Measurements from ENCODE around the gene MFSD12.

The MFSD12 gene

DNA sequence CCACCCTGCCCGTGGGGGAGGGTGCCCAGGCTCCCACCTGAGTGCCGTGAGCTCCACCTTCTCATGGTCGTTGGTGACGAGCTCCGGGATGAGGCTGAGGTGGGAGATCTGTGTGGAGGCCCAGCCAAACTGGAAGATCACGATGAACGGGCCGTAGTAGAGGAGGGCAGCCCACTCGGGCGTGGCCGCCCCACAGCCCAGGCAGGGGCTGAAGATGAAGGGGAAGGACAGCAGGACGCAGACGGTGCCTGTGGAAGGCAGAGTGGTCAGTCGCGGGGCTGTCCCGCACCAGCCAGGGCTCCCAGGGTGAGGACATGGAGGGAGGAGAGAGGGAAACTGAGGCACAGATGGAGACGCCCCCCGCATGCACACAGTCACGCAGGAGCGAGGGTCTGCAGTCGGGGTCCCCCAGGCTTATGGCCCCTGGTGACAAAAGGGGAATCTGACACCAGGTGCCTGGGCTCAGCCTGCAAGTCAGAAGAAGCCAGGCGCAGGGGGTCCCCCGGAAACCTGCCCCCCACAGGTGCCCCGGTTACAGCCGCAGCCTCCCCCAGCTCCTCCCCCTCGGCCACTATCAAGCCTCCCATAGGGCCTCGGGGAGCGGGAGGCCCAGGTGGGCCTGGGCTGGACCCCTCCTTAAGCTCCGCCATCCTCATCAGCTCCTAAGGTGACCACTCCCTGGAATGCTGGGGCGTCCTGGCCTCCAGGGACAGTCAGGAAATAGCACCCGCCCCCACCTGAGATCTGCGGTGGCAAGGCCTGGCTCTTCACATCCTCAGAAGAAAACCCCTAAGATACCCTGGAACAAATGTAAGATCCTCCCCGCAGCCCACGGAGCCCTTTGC lies 6.2 kb downstream of the MFSD12 start:
- Histone ChIP-seq H2AK5ac (ENCODE audit: low read length) (no peak overlapping the region), H3K4me1 (ENCODE audit: control insufficient read depth in 1 of 2, insufficient read depth in 2 of 2, low read length in 2 of 2) (peaks cover 16 to 18% of the 10 kb centered on the region in 2 experiments), H3K4me2 (ENCODE audit: low read length) (no peak overlapping the region), H3K4me3 (ENCODE audit: low read depth, low read length) (no peak overlapping the region), H2BK12ac (ENCODE audit: low read length) (no peak overlapping the region), H4K12ac (ENCODE audit: low read depth, low read length) (peak overlapping the region; percentile 12), H2BK120ac (ENCODE audit: insufficient read depth, low read length, poor library complexity) (no peak overlapping the region), H3K27ac (ENCODE audit: low read depth, low read length) (no peak overlapping the region), H3K23ac (ENCODE audit: low read length) (no peak overlapping the region), H4K91ac (ENCODE audit: low read depth, low read length) (no peak overlapping the region), H2AFZ (ENCODE audit: insufficient read depth, low read length, poor library complexity) (no peak overlapping the region), H4K8ac (ENCODE audit: low read depth, low read length) (no peak overlapping the region), H3K4ac (ENCODE audit: low read depth, low read length) (no peak overlapping the region), H3K27me3 (ENCODE audit: insufficient read depth, low read length) (no peaks in the 10 kb centered on the region), H2BK5ac (ENCODE audit: low read depth, low read length, poor library complexity) (no peak overlapping the region), H3K36me3 (ENCODE audit: control insufficient read depth in 1 of 2, insufficient read depth in 2 of 2, low read length in 2 of 2) (peaks cover 45 to 49% of the 10 kb centered on the region in 2 experiments), H3K14ac (ENCODE audit: low read length) (no peak overlapping the region), H3K18ac (ENCODE audit: low read length) (peak overlapping the region; percentile 46), H3K9me3 (ENCODE audit: insufficient read depth, low read depth, low read length) (peaks cover 3% of the 10 kb centered on the region), H3K79me1 (ENCODE audit: low read length) (peaks cover 6% of the 10 kb centered on the region), H3K79me2 (ENCODE audit: control insufficient read depth, insufficient read depth, low read length, poor library complexity) (peaks cover 14% of the 10 kb centered on the region), H3K9ac (ENCODE audit: low read length) (no peak overlapping the region)
- DNase-seq, result no peak
- no CpG with 5 or more reads among the region's 34 CpGs for WGBS (ENCODE audit: extremely low coverage, insufficient coverage, insufficient read length)

DNA sequence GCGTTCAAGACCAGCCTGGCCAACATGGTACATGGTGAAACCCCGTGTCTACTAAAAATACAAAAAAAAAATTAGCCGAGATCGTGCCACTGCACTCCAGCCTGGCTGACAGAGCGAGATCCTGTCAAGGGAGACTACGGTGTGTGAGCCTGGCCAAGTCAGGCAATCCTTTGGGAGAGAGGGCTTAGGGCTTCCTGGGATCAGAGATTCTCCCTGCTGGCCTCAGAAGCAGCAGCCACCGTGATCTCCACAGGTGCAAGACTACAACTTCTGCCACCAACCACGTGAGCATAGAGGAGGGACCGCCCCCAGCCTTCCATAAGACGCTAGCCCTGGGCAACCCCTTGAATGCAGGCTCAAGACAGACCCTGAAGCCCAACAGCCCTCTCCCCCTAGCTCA lies 7.6 kb downstream of the MFSD12 start:
- Histone ChIP-seq H3K79me2 (ENCODE audit: control insufficient read depth, insufficient read depth, low read length, poor library complexity) (peaks cover 5% of the 10 kb centered on the region), H3K4me2 (ENCODE audit: low read length) (no peak overlapping the region), H3K14ac (ENCODE audit: low read length) (no peak overlapping the region), H2BK120ac (ENCODE audit: insufficient read depth, low read length, poor library complexity) (no peak overlapping the region), H3K36me3 (ENCODE audit: control insufficient read depth in 1 of 2, insufficient read depth in 2 of 2, low read length in 2 of 2) (peaks cover 58 to 61% of the 10 kb centered on the region in 2 experiments), H3K4me1 (ENCODE audit: control insufficient read depth in 1 of 2, insufficient read depth in 2 of 2, low read length in 2 of 2) (peaks cover 10 to 11% of the 10 kb centered on the region in 2 experiments), H3K4me3 (ENCODE audit: low read depth, low read length) (no peak overlapping the region), H2BK12ac (ENCODE audit: low read length) (no peak overlapping the region), H3K27me3 (ENCODE audit: insufficient read depth, low read length) (no peaks in the 10 kb centered on the region), H3K9me3 (ENCODE audit: insufficient read depth, low read depth, low read length) (peaks cover 3% of the 10 kb centered on the region), H3K18ac (ENCODE audit: low read length) (no peak overlapping the region), H3K27ac (ENCODE audit: low read depth, low read length) (no peak overlapping the region), H4K91ac (ENCODE audit: low read depth, low read length) (no peak overlapping the region), H2AK5ac (ENCODE audit: low read length) (no peak overlapping the region), H2AFZ (ENCODE audit: insufficient read depth, low read length, poor library complexity) (no peak overlapping the region), H2BK5ac (ENCODE audit: low read depth, low read length, poor library complexity) (no peak overlapping the region), H4K8ac (ENCODE audit: low read depth, low read length) (no peak overlapping the region), H3K23ac (ENCODE audit: low read length) (no peak overlapping the region), H3K79me1 (ENCODE audit: low read length) (peaks cover 6% of the 10 kb centered on the region), H3K9ac (ENCODE audit: low read length) (no peak overlapping the region), H4K12ac (ENCODE audit: low read depth, low read length) (no peak overlapping the region), H3K4ac (ENCODE audit: low read depth, low read length) (no peak overlapping the region)
- DNase-seq, result no peak
- WGBS (ENCODE audit: extremely low coverage, insufficient coverage, insufficient read length), result no CpG with 5 or more reads among the region's 10 CpGs

GRCh38 chr19:3548606-3549005 lies 8.8 kb downstream of the MFSD12 start:
- no peak overlapping the region for H3K4ac ChIP-seq (ENCODE audit: low read depth, low read length)
- H2BK12ac ChIP-seq (ENCODE audit: low read length), result no peak overlapping the region
- no peak overlapping the region for H2AFZ ChIP-seq (ENCODE audit: insufficient read depth, low read length, poor library complexity)
- no peak overlapping the region for H2AK5ac ChIP-seq (ENCODE audit: low read length)
- H3K4me2 ChIP-seq (ENCODE audit: low read length), result no peak overlapping the region
- H3K4me3 ChIP-seq (ENCODE audit: low read depth, low read length), result no peak overlapping the region
- no peak overlapping the region for H4K12ac ChIP-seq (ENCODE audit: low read depth, low read length)
- H3K18ac ChIP-seq (ENCODE audit: low read length), result no peak overlapping the region
- no peak overlapping the region for H4K91ac ChIP-seq (ENCODE audit: low read depth, low read length)
- no peak overlapping the region for H2BK5ac ChIP-seq (ENCODE audit: low read depth, low read length, poor library complexity)
- H3K27me3 ChIP-seq (ENCODE audit: insufficient read depth, low read length), result no peaks in the 10 kb centered on the region
- H3K14ac ChIP-seq (ENCODE audit: low read length), result no peak overlapping the region
- H3K9ac ChIP-seq (ENCODE audit: low read length), result no peak overlapping the region
- peaks cover 2% of the 10 kb centered on the region for H3K79me2 ChIP-seq (ENCODE audit: control insufficient read depth, insufficient read depth, low read length, poor library complexity)
- no CpG with 5 or more reads among the region's 14 CpGs for WGBS (ENCODE audit: extremely low coverage, insufficient coverage, insufficient read length)
- H3K36me3 ChIP-seq (ENCODE audit: control insufficient read depth in 1 of 2, insufficient read depth in 2 of 2, low read length in 2 of 2), result peaks cover 70 to 73% of the 10 kb centered on the region in 2 experiments
- DNase-seq, result no peak
- H3K4me1 ChIP-seq (ENCODE audit: control insufficient read depth in 1 of 2, insufficient read depth in 2 of 2, low read length in 2 of 2), result peaks cover 6% of the 10 kb centered on the region in 2 experiments
- peaks cover 4% of the 10 kb centered on the region for H3K9me3 ChIP-seq (ENCODE audit: insufficient read depth, low read depth, low read length)
- H3K27ac ChIP-seq (ENCODE audit: low read depth, low read length), result no peak overlapping the region
- H2BK120ac ChIP-seq (ENCODE audit: insufficient read depth, low read length, poor library complexity), result no peak overlapping the region
- H3K79me1 ChIP-seq (ENCODE audit: low read length), result peaks cover 3% of the 10 kb centered on the region
- no peak overlapping the region for H3K23ac ChIP-seq (ENCODE audit: low read length)
- no peak overlapping the region for H4K8ac ChIP-seq (ENCODE audit: low read depth, low read length)

GRCh38 chr19:3547767-3548282 lies 9.6 kb downstream of the MFSD12 start:
- H3K27me3 ChIP-seq (ENCODE audit: insufficient read depth, low read length), result no peaks in the 10 kb centered on the region
- peaks cover 4% of the 10 kb centered on the region for H3K9me3 ChIP-seq (ENCODE audit: insufficient read depth, low read depth, low read length)
- H3K23ac ChIP-seq (ENCODE audit: low read length), result no peak overlapping the region
- H4K12ac ChIP-seq (ENCODE audit: low read depth, low read length), result no peak overlapping the region
- H2BK120ac ChIP-seq (ENCODE audit: insufficient read depth, low read length, poor library complexity), result no peak overlapping the region
- no peak overlapping the region for H3K4me2 ChIP-seq (ENCODE audit: low read length)
- H3K4me3 ChIP-seq (ENCODE audit: low read depth, low read length), result no peak overlapping the region
- no peak overlapping the region for H4K8ac ChIP-seq (ENCODE audit: low read depth, low read length)
- no peaks in the 10 kb centered on the region for H3K79me1 ChIP-seq (ENCODE audit: low read length)
- no peak overlapping the region for H2AK5ac ChIP-seq (ENCODE audit: low read length)
- H3K18ac ChIP-seq (ENCODE audit: low read length), result no peak overlapping the region
- no peak overlapping the region for H2BK12ac ChIP-seq (ENCODE audit: low read length)
- H2BK5ac ChIP-seq (ENCODE audit: low read depth, low read length, poor library complexity), result no peak overlapping the region
- H3K9ac ChIP-seq (ENCODE audit: low read length), result no peak overlapping the region
- H3K14ac ChIP-seq (ENCODE audit: low read length), result no peak overlapping the region
- H3K4me1 ChIP-seq (ENCODE audit: control insufficient read depth in 1 of 2, insufficient read depth in 2 of 2, low read length in 2 of 2), result peaks cover 2 to 3% of the 10 kb centered on the region in 2 experiments
- H3K4ac ChIP-seq (ENCODE audit: low read depth, low read length), result no peak overlapping the region
- peaks cover 77 to 79% of the 10 kb centered on the region in 2 experiments for H3K36me3 ChIP-seq (ENCODE audit: control insufficient read depth in 1 of 2, insufficient read depth in 2 of 2, low read length in 2 of 2)
- no peak for DNase-seq
- H2AFZ ChIP-seq (ENCODE audit: insufficient read depth, low read length, poor library complexity), result no peak overlapping the region
- H3K27ac ChIP-seq (ENCODE audit: low read depth, low read length), result no peak overlapping the region
- WGBS (ENCODE audit: extremely low coverage, insufficient coverage, insufficient read length), result no CpG with 5 or more reads among the region's 36 CpGs
- no peaks in the 10 kb centered on the region for H3K79me2 ChIP-seq (ENCODE audit: control insufficient read depth, insufficient read depth, low read length, poor library complexity)
- H4K91ac ChIP-seq (ENCODE audit: low read depth, low read length), result no peak overlapping the region

All from trophoblast cell (in vitro differentiated cells and primary cell).